ENCODE results near the gene CCDC171. TPM values are rescaled to one million over a fixed set of nuclear protein-coding genes. Genes with fewer than 3 reads are reported as not detected.

The CCDC171 gene
- total RNA-seq, 1 experiment from 2014 or later, result 2.6 TPM

DNA sequence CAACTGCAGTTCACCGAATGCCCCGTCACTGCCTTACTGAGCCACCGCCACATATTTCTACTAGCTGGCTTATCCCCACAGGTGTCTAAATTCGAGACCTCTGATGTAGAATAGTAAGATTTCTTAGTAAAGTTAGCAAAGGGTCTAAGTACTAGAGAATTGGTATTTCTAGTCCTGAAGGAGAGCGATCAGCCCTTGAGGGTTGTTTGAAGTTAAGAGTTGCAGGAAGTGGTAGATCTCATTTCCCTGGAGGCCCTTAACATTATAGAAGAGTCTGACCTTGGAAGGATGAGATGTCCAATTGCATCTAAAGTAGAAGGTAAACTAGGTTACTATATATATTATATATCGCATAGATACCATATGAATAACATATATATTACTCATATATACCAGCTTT lies 451.8 kb downstream of the CCDC171 start:
- BruUV-seq (replicated peaks), result no TSS peak
- H2AFZ ChIP-seq (ENCODE audit: low read depth, low read length, poor library complexity, severe bottlenecking), result no peak overlapping the region
- ChIA-PET POLR2A (no interaction called here), RAD21 (ENCODE audit: low non-redundant PET in 1 of 2, low total read pairs in 2 of 2, uncharacterized antibody in 2 of 2, unreplicated experiment in 2 of 2) (no interaction called here), CTCF (no interaction called here)
- peaks cover 0 to 17% of the 10 kb centered on the region in 2 experiments; a peak in 2 of 4 replicates for H3K4me1 ChIP-seq (ENCODE audit: control insufficient read depth in 1 of 2, insufficient read depth in 2 of 2, low read length in 2 of 2)
- H3K36me3 ChIP-seq (ENCODE audit: control insufficient read depth in 1 of 2, insufficient read depth in 2 of 2, low read length in 2 of 2), result no peaks in the 10 kb centered on the region
- H3K9me2 ChIP-seq (ENCODE audit: insufficient read depth), result no peaks in the 10 kb centered on the region
- H3K27me3 ChIP-seq (ENCODE audit: insufficient read depth, low read length), result no peaks in the 10 kb centered on the region
- H3K4me3 ChIP-seq (replicated peaks in 1 of 2; ENCODE audit: low read depth in 1 of 2, low read length in 2 of 2), result no peak overlapping the region
- H3K9ac ChIP-seq (ENCODE audit: low read length), result no peak overlapping the region
- H3K79me2 ChIP-seq (ENCODE audit: insufficient read depth, low read length), result no peaks in the 10 kb centered on the region
- H3K9me3 ChIP-seq (ENCODE audit: control insufficient read depth in 1 of 2, insufficient read depth in 1 of 2, low read depth in 1 of 2, low read length in 2 of 2), result no peaks in the 10 kb centered on the region
- no peak for ATAC-seq
- no peak for DNase-seq (ENCODE audit: low read depth, low spot score)
- TF ChIP-seq SP1 (IDR thresholded peaks at IDR 0.05; ENCODE audit: low read depth) (no peak), YY1 (IDR thresholded peaks at IDR 0.05; ENCODE audit: extremely low read depth, insufficient replicate concordance, low read depth, low read length) (no peak), JUND (IDR thresholded peaks at IDR 0.05) (no peak), RAD21 (IDR thresholded peaks at IDR 0.05; ENCODE audit: low read depth) (no peak), POLR2AphosphoS5 (IDR thresholded peaks at IDR 0.05; ENCODE audit: low read depth, low read length) (no peak), SRF (IDR thresholded peaks at IDR 0.05; ENCODE audit: low read depth) (no peak), FOSL1 (IDR thresholded peaks at IDR 0.05; ENCODE audit: low read depth) (no peak), EZH2 (IDR thresholded peaks at IDR 0.05) (no peak), POLR2A (IDR thresholded peaks at IDR 0.05; ENCODE audit: borderline replicate concordance, extremely low read depth, insufficient read depth, insufficient read length) (no peak), ZFX (IDR thresholded peaks at IDR 0.05) (no peak), CEBPB (IDR thresholded peaks at IDR 0.05; ENCODE audit: low read depth) (no peak), ZNF274 (IDR thresholded peaks at IDR 0.05; ENCODE audit: low read depth, low read length) (no peak), CBX3 (IDR thresholded peaks at IDR 0.05; ENCODE audit: low read depth) (no peak), EZH2phosphoT487 (IDR thresholded peaks at IDR 0.05; ENCODE audit: borderline replicate concordance) (no peak), TCF7L2 (IDR thresholded peaks at IDR 0.05; ENCODE audit: borderline replicate concordance, extremely low read depth, insufficient read depth, insufficient read length) (no peak)
- TF ChIP-seq, protein P1, sequence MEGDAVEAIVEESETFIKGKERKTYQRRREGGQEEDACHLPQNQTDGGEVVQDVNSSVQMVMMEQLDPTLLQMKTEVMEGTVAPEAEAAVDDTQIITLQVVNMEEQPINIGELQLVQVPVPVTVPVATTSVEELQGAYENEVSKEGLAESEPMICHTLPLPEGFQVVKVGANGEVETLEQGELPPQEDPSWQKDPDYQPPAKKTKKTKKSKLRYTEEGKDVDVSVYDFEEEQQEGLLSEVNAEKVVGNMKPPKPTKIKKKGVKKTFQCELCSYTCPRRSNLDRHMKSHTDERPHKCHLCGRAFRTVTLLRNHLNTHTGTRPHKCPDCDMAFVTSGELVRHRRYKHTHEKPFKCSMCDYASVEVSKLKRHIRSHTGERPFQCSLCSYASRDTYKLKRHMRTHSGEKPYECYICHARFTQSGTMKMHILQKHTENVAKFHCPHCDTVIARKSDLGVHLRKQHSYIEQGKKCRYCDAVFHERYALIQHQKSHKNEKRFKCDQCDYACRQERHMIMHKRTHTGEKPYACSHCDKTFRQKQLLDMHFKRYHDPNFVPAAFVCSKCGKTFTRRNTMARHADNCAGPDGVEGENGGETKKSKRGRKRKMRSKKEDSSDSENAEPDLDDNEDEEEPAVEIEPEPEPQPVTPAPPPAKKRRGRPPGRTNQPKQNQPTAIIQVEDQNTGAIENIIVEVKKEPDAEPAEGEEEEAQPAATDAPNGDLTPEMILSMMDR (IDR thresholded peaks at IDR 0.05 in 2 of 3, conservative IDR thresholded peaks at IDR 0.05 in 1 of 3; ENCODE audit: borderline replicate concordance in 1 of 3, insufficient read depth in 1 of 3, low read depth in 2 of 3, low read length in 2 of 3), result no peak
- TF ChIP-seq, protein P2, sequence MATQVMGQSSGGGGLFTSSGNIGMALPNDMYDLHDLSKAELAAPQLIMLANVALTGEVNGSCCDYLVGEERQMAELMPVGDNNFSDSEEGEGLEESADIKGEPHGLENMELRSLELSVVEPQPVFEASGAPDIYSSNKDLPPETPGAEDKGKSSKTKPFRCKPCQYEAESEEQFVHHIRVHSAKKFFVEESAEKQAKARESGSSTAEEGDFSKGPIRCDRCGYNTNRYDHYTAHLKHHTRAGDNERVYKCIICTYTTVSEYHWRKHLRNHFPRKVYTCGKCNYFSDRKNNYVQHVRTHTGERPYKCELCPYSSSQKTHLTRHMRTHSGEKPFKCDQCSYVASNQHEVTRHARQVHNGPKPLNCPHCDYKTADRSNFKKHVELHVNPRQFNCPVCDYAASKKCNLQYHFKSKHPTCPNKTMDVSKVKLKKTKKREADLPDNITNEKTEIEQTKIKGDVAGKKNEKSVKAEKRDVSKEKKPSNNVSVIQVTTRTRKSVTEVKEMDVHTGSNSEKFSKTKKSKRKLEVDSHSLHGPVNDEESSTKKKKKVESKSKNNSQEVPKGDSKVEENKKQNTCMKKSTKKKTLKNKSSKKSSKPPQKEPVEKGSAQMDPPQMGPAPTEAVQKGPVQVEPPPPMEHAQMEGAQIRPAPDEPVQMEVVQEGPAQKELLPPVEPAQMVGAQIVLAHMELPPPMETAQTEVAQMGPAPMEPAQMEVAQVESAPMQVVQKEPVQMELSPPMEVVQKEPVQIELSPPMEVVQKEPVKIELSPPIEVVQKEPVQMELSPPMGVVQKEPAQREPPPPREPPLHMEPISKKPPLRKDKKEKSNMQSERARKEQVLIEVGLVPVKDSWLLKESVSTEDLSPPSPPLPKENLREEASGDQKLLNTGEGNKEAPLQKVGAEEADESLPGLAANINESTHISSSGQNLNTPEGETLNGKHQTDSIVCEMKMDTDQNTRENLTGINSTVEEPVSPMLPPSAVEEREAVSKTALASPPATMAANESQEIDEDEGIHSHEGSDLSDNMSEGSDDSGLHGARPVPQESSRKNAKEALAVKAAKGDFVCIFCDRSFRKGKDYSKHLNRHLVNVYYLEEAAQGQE (IDR thresholded peaks at IDR 0.05; ENCODE audit: low read depth), result no peak
- TF ChIP-seq, protein P3, sequence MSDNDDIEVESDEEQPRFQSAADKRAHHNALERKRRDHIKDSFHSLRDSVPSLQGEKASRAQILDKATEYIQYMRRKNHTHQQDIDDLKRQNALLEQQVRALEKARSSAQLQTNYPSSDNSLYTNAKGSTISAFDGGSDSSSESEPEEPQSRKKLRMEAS (IDR thresholded peaks at IDR 0.05), result no peak
- no peak overlapping the region for H3K4me2 ChIP-seq (ENCODE audit: low read length)
- intact Hi-C loops (cut with micrococcal nuclease), result no loop called here
- no peak overlapping the region for H3K27ac ChIP-seq (ENCODE audit: low read depth, low read length)
- H4K20me1 ChIP-seq (ENCODE audit: insufficient read depth), result no peaks in the 10 kb centered on the region
